Measurements from ENCODE around the gene RTEL1.

DNA sequence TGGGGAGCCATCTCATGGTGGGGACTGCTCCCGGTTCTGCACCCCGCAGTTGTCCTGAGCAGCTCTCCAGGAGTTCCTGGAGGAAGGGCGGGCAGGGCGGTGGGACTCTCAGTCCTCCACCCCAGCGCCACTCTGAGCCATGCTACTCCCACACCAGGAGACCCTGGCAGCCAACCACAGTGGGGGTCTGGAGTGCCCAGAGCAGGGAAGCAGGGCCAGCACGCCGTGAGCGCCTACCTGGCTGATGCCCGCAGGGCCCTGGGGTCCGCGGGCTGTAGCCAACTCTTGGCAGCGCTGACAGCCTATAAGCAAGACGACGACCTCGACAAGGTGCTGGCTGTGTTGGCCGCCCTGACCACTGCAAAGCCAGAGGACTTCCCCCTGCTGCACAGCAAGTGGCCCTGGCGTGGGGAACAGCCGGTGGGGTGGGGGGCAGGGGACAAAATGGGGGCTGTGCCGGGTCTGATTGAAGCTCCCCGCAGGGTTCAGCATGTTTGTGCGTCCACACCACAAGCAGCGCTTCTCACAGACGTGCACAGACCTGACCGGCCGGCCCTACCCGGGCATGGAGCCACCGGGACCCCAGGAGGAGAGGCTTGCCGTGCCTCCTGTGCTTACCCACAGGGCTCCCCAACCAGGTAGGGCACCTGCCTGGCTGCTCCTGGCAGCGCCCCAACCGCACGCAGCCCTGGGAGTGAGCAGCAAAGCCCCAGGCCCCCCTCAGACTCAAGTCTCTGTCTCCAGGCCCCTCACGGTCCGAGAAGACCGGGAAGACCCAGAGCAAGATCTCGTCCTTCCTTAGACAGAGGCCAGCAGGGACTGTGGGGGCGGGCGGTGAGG lies 36.7 kb downstream of the RTEL1 start:
- TF ChIP-seq POLR2AphosphoS5 (IDR thresholded peaks at IDR 0.05) (no peak), RAD21 (conservative IDR thresholded peaks at IDR 0.05) (no peak), EZH2 (IDR thresholded peaks at IDR 0.05; ENCODE audit: borderline replicate concordance, insufficient read depth, low read length, poor library complexity, severe bottlenecking) (no peak), EP300 (conservative IDR thresholded peaks at IDR 0.05; ENCODE audit: poor library complexity, severe bottlenecking) (no peak), TAF1 (IDR thresholded peaks at IDR 0.05; ENCODE audit: low read depth) (no peak)
- TF ChIP-seq, protein P1, sequence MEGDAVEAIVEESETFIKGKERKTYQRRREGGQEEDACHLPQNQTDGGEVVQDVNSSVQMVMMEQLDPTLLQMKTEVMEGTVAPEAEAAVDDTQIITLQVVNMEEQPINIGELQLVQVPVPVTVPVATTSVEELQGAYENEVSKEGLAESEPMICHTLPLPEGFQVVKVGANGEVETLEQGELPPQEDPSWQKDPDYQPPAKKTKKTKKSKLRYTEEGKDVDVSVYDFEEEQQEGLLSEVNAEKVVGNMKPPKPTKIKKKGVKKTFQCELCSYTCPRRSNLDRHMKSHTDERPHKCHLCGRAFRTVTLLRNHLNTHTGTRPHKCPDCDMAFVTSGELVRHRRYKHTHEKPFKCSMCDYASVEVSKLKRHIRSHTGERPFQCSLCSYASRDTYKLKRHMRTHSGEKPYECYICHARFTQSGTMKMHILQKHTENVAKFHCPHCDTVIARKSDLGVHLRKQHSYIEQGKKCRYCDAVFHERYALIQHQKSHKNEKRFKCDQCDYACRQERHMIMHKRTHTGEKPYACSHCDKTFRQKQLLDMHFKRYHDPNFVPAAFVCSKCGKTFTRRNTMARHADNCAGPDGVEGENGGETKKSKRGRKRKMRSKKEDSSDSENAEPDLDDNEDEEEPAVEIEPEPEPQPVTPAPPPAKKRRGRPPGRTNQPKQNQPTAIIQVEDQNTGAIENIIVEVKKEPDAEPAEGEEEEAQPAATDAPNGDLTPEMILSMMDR (IDR thresholded peaks at IDR 0.05; ENCODE audit: poor library complexity, severe bottlenecking), result no peak
